ENCODE measurements around the gene CLMN.
A peak's percentile ranks its signal among the peaks of the same experiment; 100 is the strongest.

The CLMN gene

DNA sequence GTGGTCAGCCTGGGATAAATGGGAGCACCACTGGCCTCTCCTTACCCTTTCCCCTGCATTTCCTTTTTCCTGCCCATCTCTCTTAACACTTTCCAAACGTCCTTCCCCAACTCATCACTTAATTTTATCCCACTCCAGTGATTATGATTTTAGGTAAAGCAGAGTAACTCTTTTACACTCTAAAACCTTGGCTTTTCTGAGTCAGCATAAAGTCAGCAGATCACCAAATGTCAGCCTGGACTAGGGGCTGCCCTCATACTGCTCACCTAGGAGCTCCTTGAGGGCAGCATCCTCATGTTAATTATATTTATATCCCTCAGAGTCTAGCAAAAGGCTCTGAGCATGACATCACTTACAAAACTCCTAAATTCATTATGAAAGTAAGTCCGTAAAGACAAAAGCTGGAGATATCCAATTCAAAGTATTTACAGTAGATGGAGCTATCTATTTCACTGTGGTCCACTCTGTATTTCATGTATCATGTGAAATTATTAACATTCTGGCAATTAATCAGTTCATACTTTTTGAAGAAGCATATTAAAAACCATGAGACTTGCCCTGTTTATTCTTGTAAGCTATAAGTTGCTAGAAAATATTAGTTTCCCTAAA, 145.4 kb downstream of the CLMN start:
- no peak for DNase-seq (ENCODE audit: low read depth in 2 of 2, low spot score in 1 of 2)

DNA sequence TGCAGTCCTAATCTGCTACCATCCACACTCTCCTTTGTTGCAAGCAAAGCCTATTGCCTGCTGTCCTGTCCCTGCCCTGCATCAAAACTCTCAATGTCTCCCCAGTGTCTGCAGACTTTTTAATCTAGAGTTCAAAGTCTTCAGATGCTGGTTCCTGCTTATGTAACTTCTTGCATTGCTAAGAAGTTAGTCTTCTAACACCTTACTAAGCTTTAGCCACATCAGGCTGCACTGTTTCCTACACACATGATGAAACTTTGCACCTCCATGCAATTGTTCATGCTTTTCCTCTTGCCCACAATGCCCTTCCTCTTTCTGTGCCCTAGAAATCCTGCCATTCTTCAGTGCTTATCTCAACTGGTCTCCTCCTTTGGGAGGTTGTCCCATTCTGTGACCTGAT, 146.2 kb downstream of the CLMN start:
- no peak for DNase-seq (ENCODE audit: low read depth in 2 of 2, low spot score in 1 of 2)

DNA sequence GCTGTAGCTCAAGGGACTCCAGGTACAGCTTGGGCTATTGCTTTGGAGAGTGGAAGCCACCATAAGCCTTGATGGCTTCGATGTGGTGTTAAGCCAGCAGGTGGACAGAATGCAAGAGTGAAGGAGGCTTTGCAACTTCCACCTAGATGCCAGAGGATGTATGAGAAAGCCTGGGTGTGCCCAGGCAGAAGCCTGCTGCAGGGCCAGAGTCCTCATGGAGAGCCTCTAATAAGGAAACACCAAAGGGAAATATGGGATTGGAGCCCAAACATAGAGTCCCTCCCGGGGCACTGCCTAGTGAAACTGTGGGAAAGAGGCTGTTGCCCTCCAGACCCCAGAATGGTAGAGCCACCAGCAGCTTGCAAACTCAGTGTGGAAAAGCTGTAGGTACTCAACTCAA, 152.5 kb downstream of the CLMN start:
- DNase-seq (ENCODE audit: low read depth in 2 of 2, low spot score in 1 of 2), result no peak

DNA sequence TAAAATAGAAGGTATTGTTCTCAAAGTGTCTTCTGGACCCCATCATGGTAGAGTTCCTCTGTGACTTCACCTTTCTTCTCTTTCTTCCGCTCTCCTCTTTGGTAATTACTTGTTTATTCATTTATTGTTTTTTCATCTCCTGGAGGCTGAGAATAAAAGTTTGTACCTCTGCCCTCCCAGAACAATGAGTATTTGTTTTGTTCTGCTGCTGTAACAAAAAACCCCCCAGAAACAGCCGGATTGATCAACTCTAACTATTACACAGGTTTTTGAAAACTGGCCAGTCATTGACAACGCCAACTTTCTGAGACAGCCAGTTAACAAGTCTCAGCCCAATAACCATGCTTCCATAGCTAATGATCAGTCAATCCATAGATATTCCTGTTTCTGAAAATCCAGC, 154.2 kb downstream of the CLMN start:
- DNase-seq (ENCODE audit: low read depth in 2 of 2, low spot score in 1 of 2), result no peak

DNA sequence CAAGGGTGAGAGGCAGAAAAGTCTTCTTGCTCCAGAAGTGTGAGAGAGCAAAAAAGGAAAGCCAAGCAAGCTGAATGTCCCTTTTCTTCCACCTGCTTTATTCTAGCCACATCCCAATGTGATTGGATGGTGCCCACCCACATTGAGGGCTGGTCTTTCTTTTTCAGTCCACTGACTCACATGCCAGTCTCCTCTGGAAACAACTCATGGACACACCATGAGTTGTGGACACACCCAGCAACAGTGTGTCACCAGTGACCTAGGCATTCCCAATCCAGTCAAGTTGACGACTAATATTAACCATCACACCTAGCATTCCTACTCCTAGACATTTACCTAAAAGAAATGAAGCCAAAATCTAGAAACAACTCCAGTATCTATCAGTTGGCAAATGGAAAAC, 155.2 kb downstream of the CLMN start:
- DNase-seq (ENCODE audit: low read depth in 2 of 2, low spot score in 1 of 2), result no peak

DNA sequence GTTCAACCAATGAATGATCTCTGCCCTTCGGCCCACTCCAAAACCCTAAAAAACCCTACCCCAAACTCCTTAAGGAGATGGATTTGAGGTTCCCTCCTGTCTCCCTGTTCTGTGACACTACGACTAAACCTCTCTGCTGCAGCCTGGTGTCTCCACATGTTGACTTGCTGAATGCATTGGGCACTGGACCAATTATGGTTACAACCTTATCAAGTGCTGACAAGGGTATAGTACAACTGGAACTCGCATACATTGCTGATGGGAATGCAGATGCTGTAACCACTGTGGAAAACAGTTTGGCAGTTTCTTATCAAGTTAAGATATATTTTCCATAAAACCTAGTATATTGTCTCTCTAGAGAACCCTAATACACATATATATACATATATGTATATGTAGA, 156.0 kb downstream of the CLMN start:
- DNase-seq (ENCODE audit: low read depth in 2 of 2, low spot score in 1 of 2), result no peak

DNA sequence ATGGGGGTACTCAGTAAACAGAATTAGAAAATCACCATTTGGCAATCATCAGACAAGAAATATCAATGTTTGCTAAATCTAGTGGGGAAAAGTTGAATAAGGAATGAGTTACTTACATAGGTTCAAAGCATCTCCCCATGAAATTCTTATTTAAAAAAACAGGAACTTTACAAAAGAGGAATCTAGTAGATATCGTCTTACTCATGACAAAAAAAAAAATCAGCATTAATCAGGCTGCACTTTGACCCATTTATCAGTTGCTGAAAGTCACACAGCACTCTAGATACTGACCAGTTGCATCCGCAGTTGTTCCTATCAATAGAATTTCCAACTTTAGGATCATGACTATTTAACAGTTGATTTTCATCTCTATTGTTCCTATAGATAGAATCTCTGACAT, 156.6 kb downstream of the CLMN start:
- no peak for DNase-seq (ENCODE audit: low read depth in 2 of 2, low spot score in 1 of 2)

DNA sequence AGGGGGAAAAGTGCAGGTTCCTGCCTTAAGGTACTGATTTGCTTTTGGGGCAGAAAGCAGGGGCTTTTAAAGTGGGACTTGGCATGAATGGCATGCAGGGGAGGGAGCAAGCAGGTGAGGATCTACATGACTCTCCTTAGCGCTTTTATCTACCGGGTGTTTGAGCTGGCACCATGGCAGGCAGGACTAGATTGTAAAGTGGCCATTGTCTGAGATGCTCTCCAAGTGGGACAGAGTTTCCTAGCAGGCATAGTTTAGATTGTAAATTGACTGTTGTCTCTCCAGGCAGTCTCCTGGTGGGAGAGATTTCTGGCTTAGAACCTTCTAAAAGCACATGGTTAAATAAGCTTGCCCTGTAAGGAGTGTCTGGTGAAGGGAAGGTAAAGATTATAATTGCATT, 157.1 kb downstream of the CLMN start:
- no peak for DNase-seq (ENCODE audit: low read depth in 2 of 2, low spot score in 1 of 2)

DNA sequence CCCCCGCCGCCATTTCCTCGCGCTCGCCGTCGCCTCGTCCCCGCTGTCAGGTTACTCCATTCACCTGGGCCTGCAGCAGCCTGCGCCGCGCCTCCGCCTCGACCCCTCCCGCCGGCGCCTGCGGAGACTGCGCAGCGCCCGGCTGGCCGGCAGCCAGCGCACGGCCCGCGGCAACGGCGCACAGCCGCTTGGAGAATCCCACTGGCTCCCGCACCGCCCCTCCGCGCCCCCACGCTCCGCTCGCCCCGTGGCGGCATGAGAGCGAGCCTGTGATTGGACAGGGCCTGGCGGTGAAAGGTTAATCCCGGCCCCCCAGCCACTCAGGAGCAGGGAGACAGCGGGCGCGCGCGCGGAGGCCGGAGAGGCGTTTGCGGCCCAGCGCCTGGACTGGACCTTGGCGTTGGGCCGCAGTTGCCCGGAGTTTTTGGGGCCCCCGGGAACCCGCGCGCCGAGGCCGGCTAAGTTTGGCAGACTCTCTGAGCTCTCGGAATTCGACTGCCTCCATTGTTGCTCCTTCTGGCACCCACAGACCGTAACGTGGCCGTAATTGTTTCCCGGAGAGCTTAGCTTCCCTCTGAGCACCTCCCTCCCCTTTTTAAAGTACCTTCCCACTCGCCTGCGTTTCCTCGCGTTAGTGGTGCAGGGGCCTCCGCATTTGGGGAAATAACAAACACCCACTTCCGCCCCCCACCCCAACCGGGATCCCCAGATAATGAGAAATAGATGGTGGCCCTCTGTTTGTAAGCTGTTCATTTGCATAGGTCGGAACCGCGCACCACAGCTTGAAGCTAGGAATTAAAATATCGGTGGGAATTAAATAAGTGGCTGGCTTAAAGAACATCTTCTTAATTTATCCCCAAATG, 162.2 kb downstream of the CLMN start, which contains the start of gene DICER1:
Gene DICER1 (minus strand): TSS at position 203 of the 863 bp plus-strand sequence. CDS start 24,071 bp downstream, outside the sequence.
- DNase-seq (ENCODE audit: low read depth in 2 of 2, low spot score in 1 of 2), result peak; percentile 84 to 89

DNA sequence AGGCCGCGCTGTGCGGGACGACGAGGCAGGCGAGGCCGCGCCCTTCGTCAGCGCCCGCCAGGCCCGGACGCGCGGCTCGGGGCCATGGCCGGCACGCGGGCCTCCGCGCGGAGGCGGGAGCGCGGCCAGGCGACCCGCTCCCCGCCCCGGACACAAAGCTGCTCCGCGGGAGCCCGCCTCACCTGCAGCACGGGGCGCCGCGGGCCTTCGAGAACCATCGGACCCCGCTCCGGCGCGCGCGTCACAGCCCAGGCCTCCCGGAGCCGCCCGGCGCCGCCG, 162.7 kb downstream of the CLMN start:
- DNase-seq (ENCODE audit: low read depth in 2 of 2, low spot score in 1 of 2), result no peak

DNA sequence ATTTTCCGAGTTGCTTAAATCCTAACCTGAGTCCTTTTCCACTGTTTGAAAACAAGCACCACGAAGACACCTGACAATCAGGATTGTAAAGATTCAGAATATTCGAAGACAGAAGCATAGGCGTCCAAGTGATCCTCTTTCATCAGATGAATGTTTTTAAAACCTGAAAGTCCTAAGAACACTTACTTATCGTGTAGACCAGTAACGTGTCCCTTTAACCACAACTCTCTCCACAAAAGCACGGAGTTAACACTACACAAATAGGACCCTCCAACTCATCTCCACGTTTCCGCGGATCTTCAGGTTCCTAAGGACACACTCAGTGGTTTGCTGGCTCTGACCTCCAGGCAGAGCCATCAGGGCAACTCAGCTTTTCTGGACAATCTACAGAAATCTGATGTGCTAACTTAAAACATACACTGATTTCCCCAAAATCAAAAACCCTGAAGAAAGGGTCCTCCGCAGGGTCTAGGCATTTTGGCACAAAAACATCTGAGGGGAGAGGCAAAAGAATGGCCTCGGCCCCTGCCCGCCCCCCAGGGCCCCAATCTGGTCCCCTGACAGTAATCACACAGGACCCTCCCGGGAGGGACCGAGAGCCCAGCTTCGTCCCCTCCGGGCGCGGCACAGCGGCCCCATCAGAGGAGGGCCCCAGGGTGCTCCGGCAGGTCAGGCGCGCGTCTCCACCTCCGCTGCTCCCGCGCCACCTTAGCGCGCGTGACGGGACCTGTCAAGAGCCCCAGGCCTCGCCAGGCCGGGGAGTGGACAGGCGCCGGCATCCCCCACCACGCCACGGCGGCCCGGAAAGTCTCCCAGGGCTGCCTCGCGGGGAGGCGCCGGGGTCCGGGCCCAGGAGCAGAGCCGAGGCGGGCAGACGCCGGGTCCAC, 163.3 kb downstream of the CLMN start:
- DNase-seq (ENCODE audit: low read depth in 2 of 2, low spot score in 1 of 2), result peak; percentile 8 to 9

DNA sequence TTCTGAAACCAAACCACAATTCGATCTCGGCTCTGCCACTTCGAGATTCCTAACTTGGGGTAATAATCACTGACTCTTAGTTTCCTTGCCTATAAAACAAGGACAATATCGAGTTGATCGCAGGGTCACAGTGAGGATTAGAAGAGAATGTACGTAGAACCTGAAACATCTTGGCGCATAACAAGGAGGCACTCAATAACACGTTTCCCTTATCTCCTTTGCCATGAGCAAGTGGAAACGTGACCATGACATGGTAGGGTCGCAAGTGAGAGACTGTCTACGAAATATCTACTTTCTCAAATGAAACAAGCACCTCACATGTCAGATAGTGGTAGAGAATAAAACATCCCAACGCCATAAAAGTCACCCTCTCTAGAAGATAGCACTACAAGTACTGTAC, 164.7 kb downstream of the CLMN start:
- DNase-seq (ENCODE audit: low read depth in 2 of 2, low spot score in 1 of 2), result no peak

DNA sequence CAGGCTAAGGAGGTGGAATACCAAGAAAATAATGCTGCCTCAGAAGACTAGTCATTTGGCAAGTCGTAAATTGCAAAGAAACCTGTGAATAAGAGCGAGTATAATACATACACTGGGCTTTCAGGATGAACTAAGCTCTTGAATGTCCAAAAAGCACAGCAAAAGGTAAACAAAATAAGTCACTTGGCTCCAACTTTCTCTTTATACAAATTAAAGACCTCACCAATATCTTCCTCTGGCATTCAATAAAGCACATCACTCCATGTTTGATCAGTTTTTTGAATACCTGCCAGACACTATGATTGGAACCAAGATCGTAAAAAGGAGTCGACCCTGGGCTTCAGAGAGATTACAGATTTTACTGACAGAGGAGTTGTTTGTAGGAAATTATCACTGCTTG, 165.8 kb downstream of the CLMN start:
- DNase-seq (ENCODE audit: low read depth in 2 of 2, low spot score in 1 of 2), result no peak

DNA sequence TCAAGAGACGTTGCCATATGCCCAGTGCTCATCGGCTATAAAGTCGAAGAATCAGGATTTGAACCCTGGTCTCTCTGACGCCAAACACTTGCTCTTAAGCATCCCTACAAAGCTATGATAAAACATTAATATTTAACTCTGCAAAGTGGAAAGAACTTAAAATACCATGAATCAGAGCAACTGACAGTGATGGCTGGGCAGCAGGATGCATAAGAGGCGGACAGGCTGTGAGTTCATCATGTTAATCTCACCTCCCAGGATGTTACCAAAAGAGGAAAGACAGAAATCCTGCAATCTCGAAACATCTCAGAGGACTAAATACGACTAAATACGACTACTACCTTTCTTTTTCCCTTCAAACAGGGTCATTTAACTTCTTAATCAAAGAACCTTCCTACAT, 168.1 kb downstream of the CLMN start:
- no peak for DNase-seq (ENCODE audit: low read depth in 2 of 2, low spot score in 1 of 2)

DNA sequence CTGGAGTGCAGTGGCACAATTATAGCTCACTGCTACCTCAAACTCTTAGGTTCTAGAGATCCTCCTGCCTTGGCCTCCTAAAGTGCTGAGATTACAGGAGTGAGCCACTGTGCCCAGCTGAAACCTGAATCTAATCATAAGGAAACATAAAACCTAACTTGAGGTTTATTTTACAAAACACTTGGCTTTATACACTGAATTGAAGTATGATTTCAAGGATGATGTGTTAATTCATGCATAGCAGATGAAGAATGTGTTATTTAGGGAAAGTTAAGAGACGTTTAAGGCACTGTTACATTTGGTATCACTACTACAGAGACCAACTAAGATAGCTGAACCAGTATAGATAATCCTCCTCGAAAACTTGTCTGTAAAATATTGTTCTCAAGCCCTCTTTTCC, 168.8 kb downstream of the CLMN start:
- DNase-seq (ENCODE audit: low read depth in 2 of 2, low spot score in 1 of 2), result no peak

DNA sequence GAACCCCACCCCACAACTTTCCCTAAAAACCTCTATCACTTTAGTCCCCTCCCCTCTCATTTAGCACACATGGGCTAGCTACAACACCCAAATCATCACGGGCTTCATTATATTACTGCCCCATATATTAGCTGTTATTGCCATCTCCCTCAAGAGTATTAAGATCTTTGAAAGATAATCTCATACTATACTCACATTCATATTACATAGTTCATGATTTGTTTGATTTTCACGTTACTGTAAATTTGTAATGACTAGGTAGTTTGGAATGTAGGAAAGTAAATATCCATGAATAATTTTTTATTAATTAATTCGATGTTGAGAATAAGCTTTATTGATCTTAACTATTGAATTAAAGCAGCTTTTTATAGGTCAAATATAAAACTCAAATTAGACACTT, 170.3 kb downstream of the CLMN start:
- no peak for DNase-seq (ENCODE audit: low read depth in 2 of 2, low spot score in 1 of 2)

DNA sequence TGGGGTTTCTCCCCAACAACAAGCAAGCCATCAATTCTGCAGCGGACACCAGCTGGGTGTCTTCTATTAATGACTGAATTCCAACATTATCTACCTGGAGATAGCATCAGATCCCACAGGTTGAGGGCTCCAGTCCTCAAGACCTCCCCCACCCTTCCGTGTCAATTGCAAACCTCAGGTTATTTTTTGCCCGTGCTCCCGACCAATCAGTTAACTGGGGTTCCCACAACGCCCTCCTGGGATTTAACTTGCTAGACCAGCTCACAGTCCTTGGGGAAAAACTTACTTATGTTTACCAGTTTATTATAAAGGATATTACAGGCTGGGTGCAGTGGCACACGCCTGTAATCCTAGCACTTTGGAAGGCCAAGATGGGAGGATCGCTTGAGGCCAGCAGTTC, 172.1 kb downstream of the CLMN start:
- DNase-seq (ENCODE audit: low read depth in 2 of 2, low spot score in 1 of 2), result no peak

DNA sequence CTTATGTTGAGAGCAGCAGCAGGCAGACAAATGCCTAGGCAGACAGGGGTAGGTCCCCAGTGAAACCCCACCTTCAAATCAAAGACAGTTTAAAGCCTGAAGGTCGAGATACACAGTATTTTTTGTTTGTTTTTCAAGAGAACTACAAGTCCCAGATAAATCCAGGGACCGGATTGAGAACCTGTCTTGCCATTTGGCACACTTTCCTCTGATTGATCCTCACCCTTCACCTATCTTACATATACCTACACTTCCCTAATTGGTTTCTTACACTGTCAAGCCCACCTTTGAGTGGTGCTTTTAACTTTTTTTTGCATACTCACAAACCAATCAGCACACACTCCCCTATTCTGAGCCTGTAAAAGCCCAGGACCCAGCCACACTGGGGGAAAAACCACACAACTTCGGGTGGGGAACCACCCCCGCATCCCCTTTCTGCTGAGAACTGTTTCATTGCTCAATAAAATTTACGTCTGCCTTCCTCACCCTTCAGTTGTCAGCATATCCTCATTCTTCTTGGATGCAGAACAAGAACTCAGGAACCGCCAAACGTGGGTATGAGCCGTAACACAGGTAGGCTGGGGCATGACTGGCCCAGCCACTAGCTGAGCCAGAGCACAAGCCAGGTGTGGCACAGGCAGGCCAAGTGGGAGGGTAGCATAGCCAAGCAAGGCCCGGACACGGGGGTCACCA, 173.5 kb downstream of the CLMN start:
- no peak for DNase-seq (ENCODE audit: low read depth in 2 of 2, low spot score in 1 of 2)

DNA sequence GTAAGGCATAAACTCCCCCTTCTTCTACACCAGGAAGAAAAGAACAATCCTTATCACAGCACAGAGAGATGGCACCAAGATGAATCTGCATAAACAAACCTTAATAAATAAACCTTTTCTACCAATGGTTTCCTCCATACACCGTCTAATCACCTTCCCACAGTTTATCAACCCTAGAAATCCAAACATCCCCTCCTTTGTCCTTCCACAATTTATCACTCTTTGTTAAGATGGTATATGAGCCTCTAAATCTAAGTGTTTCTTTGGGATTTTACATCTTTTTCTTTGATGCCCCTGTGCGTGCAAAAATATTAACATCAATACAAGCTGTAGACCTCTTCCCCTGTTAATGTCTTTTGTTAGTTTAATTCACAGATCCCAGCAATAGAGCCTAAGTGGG, 174.9 kb downstream of the CLMN start:
- no peak for DNase-seq (ENCODE audit: low read depth in 2 of 2, low spot score in 1 of 2)

DNA sequence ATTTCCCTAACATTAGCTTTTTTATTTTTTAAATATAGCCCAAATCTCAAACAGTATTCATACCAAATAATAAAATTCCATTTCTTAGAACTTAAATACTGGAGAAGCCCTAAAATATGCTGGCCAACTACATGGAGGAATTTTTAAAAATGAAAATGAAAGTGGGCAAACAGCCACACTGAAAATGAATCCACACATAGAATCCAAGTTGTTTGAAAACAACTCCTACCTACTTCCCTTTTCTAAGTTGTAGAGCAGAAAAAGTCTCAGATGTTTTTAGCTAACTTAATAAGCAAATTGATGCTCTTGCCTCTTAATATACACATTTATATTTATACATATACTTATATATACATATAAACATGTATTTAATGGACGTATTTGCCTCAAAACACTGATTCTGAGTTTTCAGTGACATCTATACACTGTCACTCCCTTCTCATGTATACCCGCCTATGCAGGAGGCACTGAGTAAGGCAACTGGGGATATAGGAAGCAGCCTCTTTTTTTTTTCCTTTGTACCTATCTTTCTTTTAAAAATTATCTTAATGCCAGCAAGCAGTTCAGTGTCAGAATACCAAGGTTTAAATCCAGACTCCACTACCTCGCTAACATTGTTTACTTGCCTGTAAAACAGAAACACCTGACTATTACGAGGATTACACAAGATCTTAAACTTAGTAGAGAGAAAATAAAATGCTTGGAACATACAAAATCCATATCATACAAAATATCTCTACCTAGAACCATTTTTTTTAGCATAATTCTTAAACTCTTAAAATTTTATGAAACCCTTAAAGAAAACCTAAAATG, 175.7 kb downstream of the CLMN start:
- DNase-seq (ENCODE audit: low read depth in 2 of 2, low spot score in 1 of 2), result no peak

DNA sequence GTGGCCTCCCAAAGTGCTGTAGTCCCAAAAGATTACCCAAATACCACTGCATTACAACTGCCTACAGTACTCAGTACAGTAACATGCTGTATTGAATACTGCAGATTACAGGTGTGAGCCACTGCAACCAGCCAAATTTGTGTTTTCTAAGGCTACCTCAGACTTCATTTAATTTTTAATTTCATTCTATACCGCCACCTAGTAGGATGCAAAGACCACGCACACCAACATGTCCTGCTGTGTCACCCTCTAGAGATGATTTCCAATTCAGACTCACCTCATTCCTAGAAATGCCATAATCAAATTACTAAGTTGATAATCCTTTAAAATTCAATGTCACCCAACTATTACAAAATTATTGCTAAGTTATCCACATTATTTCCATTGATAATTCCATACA, 177.5 kb downstream of the CLMN start:
- DNase-seq (ENCODE audit: low read depth in 2 of 2, low spot score in 1 of 2), result no peak

Measured in stimulated activated CD8-positive, alpha-beta memory T cell treated with anti-CD3 and anti-CD28 coated beads, Interleukin-4, amount 100 ng/mL, for 1 hour (primary cell).